HEK293 (cell line): Measurements from ENCODE around the gene COA8.

Source experiments
- CTCF ChIA-PET: fragments of 350-600 bp; formaldehyde crosslinking; extraction: SDS; loops from one replicate; lab custom pipeline; 2021; ENCODE audit warnings: antibody characterized with exemption; lab: Yijun Ruan, JAX
- POLR2A ChIA-PET: fragments of 300-600 bp; formaldehyde crosslinking; extraction: SDS; loops from one replicate; lab custom pipeline; 2020; ENCODE audit warnings: antibody characterized with exemption, inconsistent platforms; lab: Yijun Ruan, JAX
- H3K27ac ChIP-seq: fragments of 200-500 bp; sonication (Bioruptor generic); 2 replicates; pipeline ENCODE4 v1.5.1; 2014; ENCODE audit warnings: low read depth, low read length, control low read depth, inconsistent platforms; ENCODE audit errors: extremely low read depth
- H3K36me3 ChIP-seq, 2 experiments: fragments of 200-500 bp in 1 of 2; sonication (Bioruptor generic) in 1 of 2; 1 replicate in 1 of 2; 2 replicates in 1 of 2; pipeline ENCODE4 v1.5.1; 2014 to 2017; ENCODE audit warnings: inconsistent platforms in 2 of 2, low read length in 2 of 2; ENCODE audit not compliant: control insufficient read depth in 2 of 2, insufficient read depth in 1 of 2
- H3K4me1 ChIP-seq: fragments of 200-500 bp; sonication (Bioruptor generic); 2 replicates; pipeline ENCODE4 v1.5.1; 2014; ENCODE audit warnings: mild to moderate bottlenecking, low read length, inconsistent platforms; ENCODE audit not compliant: control insufficient read depth, insufficient read depth
- H3K4me3 ChIP-seq: 2 replicates; pipeline ENCODE4 v1.5.1; 2011; ENCODE audit warnings: low read depth, mild to moderate bottlenecking, control low read depth, low read length, moderate library complexity
- H3K9me3 ChIP-seq: fragments of 200-500 bp; sonication (Bioruptor generic); 2 replicates; pipeline ENCODE4 v1.5.1; 2014; ENCODE audit warnings: low read depth, low read length, inconsistent platforms; ENCODE audit not compliant: control insufficient read depth, insufficient read depth
- HIC1 ChIP-seq: fragments of 450-650 bp; formaldehyde crosslinking; IDR thresholded peaks from 2 replicates; pipeline ENCODE4 v1.5.1; 2016; ENCODE audit warnings: missing biosample characterization, missing genetic modification characterization
- IKZF3 ChIP-seq: fragments of 450-650 bp; IDR thresholded peaks from 2 replicates; pipeline ENCODE4 v1.5.0; 2018; ENCODE audit warnings: missing biosample characterization, mild to moderate bottlenecking, missing genetic modification characterization, moderate library complexity
- SCRT1 ChIP-seq: fragments of 450-650 bp; formaldehyde crosslinking; IDR thresholded peaks from 2 replicates; pipeline ENCODE4 v1.5.1; 2016; ENCODE audit warnings: missing biosample characterization, missing genetic modification characterization, borderline replicate concordance
- ZBTB7A ChIP-seq: fragments of 450-650 bp; formaldehyde crosslinking; IDR thresholded peaks from 2 replicates; pipeline ENCODE4 v1.5.1; 2016; ENCODE audit warnings: low read depth, missing biosample characterization, missing genetic modification characterization
- ZFHX2 ChIP-seq: fragments of 450-650 bp; formaldehyde crosslinking; conservative IDR thresholded peaks from 2 replicates; pipeline ENCODE4 v1.5.1; 2016; ENCODE audit warnings: missing biosample characterization, missing genetic modification characterization
- ZNF335 ChIP-seq: fragments of 450-650 bp; formaldehyde crosslinking; conservative IDR thresholded peaks from 2 replicates; pipeline ENCODE4 v1.5.1; 2016; ENCODE audit warnings: missing biosample characterization, missing genetic modification characterization
- ZNF350 ChIP-seq: fragments of 450-650 bp; formaldehyde crosslinking; IDR thresholded peaks from 2 replicates; pipeline ENCODE4 v1.5.0; 2017; ENCODE audit warnings: missing biosample characterization, mild to moderate bottlenecking, missing genetic modification characterization
- ZNF777 ChIP-seq: fragments of 450-650 bp; formaldehyde crosslinking; IDR thresholded peaks from 2 replicates; pipeline ENCODE4 v1.5.1; 2017; ENCODE audit warnings: missing biosample characterization, missing genetic modification characterization, borderline replicate concordance
- TF ChIP-seq, protein P1 (sequence below): fragments of 450-650 bp; formaldehyde crosslinking; IDR thresholded peaks from 2 replicates; pipeline ENCODE4 v1.5.1; 2016; ENCODE audit warnings: missing biosample characterization, missing genetic modification characterization
- TF ChIP-seq, protein P2 (sequence below): fragments of 450-650 bp; formaldehyde crosslinking; IDR thresholded peaks from 2 replicates; pipeline ENCODE4 v1.5.1; 2016; ENCODE audit warnings: missing biosample characterization, missing genetic modification characterization
- TF ChIP-seq, protein P3 (sequence below): fragments of 450-650 bp; formaldehyde crosslinking; optimal IDR thresholded peaks from 2 replicates; pipeline ENCODE3; 2016; ENCODE audit warnings: missing biosample characterization, mild to moderate bottlenecking, missing genetic modification characterization
- TF ChIP-seq, protein P4 (sequence below): fragments of 450-650 bp; formaldehyde crosslinking; IDR thresholded peaks from 2 replicates; pipeline ENCODE4 v1.5.1; 2016; ENCODE audit warnings: missing biosample characterization, missing genetic modification characterization, borderline replicate concordance
- TF ChIP-seq, protein P5 (sequence below): fragments of 450-650 bp; formaldehyde crosslinking; IDR thresholded peaks from 2 replicates; pipeline ENCODE4 v1.5.1; 2016; ENCODE audit warnings: missing biosample characterization, missing genetic modification characterization

The COA8 gene

GRCh38 chr14:103528587-103529382 is 34.0 kb upstream of the COA8 start, which contains the start of gene TRMT61A (continued):
- TF ChIP-seq, protein P1, sequence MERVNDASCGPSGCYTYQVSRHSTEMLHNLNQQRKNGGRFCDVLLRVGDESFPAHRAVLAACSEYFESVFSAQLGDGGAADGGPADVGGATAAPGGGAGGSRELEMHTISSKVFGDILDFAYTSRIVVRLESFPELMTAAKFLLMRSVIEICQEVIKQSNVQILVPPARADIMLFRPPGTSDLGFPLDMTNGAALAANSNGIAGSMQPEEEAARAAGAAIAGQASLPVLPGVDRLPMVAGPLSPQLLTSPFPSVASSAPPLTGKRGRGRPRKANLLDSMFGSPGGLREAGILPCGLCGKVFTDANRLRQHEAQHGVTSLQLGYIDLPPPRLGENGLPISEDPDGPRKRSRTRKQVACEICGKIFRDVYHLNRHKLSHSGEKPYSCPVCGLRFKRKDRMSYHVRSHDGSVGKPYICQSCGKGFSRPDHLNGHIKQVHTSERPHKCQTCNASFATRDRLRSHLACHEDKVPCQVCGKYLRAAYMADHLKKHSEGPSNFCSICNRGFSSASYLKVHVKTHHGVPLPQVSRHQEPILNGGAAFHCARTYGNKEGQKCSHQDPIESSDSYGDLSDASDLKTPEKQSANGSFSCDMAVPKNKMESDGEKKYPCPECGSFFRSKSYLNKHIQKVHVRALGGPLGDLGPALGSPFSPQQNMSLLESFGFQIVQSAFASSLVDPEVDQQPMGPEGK (tag by site-specific recombination) = peak; percentile 61
- TF ChIP-seq ZFHX2 (tag by site-specific recombination) (no peak), SCRT1 (tag by site-specific recombination) (no peak)
- TF ChIP-seq, protein P2, sequence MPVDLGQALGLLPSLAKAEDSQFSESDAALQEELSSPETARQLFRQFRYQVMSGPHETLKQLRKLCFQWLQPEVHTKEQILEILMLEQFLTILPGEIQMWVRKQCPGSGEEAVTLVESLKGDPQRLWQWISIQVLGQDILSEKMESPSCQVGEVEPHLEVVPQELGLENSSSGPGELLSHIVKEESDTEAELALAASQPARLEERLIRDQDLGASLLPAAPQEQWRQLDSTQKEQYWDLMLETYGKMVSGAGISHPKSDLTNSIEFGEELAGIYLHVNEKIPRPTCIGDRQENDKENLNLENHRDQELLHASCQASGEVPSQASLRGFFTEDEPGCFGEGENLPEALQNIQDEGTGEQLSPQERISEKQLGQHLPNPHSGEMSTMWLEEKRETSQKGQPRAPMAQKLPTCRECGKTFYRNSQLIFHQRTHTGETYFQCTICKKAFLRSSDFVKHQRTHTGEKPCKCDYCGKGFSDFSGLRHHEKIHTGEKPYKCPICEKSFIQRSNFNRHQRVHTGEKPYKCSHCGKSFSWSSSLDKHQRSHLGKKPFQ (tag by site-specific recombination) = no peak

DNA sequence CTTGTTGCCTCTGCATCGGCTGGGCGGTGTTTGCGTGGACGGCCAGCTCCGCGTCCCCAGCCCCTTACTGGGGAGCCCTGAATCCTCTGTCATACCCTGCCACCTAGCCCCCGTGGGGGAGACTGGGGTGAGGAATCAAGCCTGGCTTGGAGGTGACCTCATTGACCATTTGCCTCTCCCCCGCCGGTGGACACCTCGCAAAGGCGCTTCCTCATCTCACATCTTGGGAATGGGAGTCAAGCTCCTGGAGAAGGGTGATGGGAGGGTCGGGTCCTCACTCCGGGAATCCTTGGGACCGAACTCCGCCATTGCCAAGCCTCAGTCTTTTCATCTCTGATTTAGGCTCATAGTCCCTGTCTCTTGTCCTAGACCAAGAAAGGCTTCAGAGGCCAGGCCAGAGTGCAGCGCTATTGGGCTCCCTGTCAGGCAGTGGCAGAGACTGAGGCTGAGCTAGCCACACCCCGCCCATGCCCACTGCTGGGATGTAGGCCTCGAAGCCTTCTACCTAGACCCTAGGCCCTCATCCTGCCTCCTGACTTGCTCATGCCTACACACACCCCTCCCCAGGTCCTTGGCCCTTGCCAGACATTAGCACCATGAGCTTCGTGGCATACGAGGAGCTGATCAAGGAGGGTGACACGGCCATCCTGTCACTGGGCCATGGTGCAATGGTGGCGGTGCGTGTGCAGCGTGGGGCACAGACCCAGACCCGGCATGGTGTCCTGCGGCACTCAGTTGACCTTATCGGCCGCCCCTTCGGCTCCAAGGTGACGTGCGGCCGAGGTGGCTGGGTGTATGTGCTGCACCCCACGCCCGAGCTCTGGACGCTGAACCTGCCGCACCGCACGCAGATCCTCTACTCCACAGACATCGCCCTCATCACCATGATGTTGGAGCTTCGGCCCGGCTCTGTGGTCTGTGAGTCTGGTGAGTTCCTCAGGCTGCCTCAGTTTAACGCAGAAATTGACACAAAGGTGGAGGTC is 33.1 kb upstream of the COA8 start:
- peaks cover 0 to 19% of the 10 kb centered on the region in 2 experiments; a peak in 1 of 3 replicates for H3K36me3 ChIP-seq
- H3K27ac ChIP-seq = peak overlapping the region; percentile 79; the same call in 1 of the 2 replicates
- ChIA-PET POLR2A (interaction anchor here (0.8 to 2.2 kb wide), 9 partner anchors 9 to 196 kb away, joined by 3 to 18 read pairs (median 8); partner anchors contain the start of genes BAG5, COA8 and EIF5), CTCF (interaction anchor here (0.6 to 2.8 kb wide), 5 partner anchors 11 to 1516 kb away, joined by 3 to 13 read pairs (median 3); no protein-coding TSS in a partner anchor)
- H3K4me3 ChIP-seq = peak overlapping the region; percentile 83
- TF ChIP-seq IKZF3 (tag by site-specific recombination) = no peak
- no peak for TF ChIP-seq ZBTB7A (tag by site-specific recombination)
- TF ChIP-seq, protein P3, sequence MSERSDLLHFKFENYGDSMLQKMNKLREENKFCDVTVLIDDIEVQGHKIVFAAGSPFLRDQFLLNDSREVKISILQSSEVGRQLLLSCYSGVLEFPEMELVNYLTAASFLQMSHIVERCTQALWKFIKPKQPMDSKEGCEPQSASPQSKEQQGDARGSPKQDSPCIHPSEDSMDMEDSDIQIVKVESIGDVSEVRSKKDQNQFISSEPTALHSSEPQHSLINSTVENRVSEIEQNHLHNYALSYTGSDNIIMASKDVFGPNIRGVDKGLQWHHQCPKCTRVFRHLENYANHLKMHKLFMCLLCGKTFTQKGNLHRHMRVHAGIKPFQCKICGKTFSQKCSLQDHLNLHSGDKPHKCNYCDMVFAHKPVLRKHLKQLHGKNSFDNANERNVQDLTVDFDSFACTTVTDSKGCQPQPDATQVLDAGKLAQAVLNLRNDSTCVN (tag by site-specific recombination) = peak; percentile 5
- TF ChIP-seq ZNF350 (tag by site-specific recombination) = no peak
- 0 out of 2 replicates have a peak, but pooled peaks have one; percentile 15 for TF ChIP-seq ZNF335 (tag by site-specific recombination)
- TF ChIP-seq, protein P4, sequence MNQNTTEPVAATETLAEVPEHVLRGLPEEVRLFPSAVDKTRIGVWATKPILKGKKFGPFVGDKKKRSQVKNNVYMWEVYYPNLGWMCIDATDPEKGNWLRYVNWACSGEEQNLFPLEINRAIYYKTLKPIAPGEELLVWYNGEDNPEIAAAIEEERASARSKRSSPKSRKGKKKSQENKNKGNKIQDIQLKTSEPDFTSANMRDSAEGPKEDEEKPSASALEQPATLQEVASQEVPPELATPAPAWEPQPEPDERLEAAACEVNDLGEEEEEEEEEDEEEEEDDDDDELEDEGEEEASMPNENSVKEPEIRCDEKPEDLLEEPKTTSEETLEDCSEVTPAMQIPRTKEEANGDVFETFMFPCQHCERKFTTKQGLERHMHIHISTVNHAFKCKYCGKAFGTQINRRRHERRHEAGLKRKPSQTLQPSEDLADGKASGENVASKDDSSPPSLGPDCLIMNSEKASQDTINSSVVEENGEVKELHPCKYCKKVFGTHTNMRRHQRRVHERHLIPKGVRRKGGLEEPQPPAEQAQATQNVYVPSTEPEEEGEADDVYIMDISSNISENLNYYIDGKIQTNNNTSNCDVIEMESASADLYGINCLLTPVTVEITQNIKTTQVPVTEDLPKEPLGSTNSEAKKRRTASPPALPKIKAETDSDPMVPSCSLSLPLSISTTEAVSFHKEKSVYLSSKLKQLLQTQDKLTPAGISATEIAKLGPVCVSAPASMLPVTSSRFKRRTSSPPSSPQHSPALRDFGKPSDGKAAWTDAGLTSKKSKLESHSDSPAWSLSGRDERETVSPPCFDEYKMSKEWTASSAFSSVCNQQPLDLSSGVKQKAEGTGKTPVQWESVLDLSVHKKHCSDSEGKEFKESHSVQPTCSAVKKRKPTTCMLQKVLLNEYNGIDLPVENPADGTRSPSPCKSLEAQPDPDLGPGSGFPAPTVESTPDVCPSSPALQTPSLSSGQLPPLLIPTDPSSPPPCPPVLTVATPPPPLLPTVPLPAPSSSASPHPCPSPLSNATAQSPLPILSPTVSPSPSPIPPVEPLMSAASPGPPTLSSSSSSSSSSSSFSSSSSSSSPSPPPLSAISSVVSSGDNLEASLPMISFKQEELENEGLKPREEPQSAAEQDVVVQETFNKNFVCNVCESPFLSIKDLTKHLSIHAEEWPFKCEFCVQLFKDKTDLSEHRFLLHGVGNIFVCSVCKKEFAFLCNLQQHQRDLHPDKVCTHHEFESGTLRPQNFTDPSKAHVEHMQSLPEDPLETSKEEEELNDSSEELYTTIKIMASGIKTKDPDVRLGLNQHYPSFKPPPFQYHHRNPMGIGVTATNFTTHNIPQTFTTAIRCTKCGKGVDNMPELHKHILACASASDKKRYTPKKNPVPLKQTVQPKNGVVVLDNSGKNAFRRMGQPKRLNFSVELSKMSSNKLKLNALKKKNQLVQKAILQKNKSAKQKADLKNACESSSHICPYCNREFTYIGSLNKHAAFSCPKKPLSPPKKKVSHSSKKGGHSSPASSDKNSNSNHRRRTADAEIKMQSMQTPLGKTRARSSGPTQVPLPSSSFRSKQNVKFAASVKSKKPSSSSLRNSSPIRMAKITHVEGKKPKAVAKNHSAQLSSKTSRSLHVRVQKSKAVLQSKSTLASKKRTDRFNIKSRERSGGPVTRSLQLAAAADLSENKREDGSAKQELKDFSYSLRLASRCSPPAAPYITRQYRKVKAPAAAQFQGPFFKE = 0 out of 2 replicates have a peak, but pooled peaks have one; percentile 15
- TF ChIP-seq, protein P5, sequence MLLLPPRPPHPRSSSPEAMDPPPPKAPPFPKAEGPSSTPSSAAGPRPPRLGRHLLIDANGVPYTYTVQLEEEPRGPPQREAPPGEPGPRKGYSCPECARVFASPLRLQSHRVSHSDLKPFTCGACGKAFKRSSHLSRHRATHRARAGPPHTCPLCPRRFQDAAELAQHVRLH (tag by site-specific recombination) = no peak
- TF ChIP-seq HIC1 (tag by site-specific recombination) = 0 out of 2 replicates have a peak, but pooled peaks have one; percentile 3
- TF ChIP-seq ZNF777 (tag by site-specific recombination) = no peak
- peaks cover 17% of the 10 kb centered on the region for H3K4me1 ChIP-seq
- H3K9me3 ChIP-seq = no peaks in the 10 kb centered on the region
